ENCODE data around the gene FOXN3. TPM values are rescaled to one million over a fixed set of nuclear protein-coding genes. Genes with fewer than 3 reads are reported as not detected.

FOXN3 gene
- polyA plus RNA-seq, 1 donor (not counting 4 experiments of a cell fraction or from before 2014, with no cell fraction given): 10.2 TPM

DNA sequence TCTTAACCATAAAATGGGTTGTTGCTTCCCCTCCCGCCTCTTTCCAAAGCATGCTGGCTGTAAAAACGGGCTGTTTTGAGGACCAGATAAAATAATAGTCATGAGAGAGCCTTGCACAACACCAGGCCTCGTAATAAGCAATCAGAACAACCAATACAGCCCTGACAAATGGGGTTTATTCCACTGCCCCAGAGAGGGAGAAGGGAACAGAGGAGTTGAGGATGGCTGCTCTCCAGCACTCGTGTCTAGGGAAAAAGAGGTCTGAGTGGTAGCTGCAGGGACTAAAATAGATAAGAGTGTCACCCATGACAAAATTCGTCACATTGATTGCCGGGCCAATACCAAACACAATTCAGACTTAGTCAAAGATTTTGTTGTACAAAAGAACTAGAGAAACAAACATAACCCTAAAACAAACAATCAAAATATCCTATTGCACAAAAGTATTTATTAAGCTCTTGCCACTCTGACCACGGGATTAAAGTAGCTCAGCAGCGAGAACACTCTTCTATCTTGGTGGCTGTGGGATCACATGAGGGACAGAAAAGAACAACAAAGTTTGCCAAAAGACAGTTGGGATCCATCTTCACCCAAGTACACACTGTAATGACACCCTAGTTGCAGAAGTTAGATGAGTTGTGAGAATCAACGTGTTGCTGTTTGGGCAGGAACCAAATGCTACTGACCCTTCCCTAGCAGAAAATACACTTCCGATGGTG is 188.0 kb downstream of the FOXN3 start:
- no peaks in the 10 kb centered on the region for H3K9me3 ChIP-seq (ENCODE audit: control insufficient read depth, low read depth, low read length)
- H3K9ac ChIP-seq (ENCODE audit: control insufficient read depth, extremely low read depth, insufficient read depth, low read length): no peak overlapping the region
- no peaks in the 10 kb centered on the region for H3K79me2 ChIP-seq (ENCODE audit: control insufficient read depth, insufficient read depth, low read length)
- H3K36me3 ChIP-seq (ENCODE audit: control insufficient read depth in 2 of 2, extremely low read depth in 1 of 2, insufficient read depth in 2 of 2, low read length in 2 of 2): no peaks in the 10 kb centered on the region
- no peaks in the 10 kb centered on the region for H3K4me1 ChIP-seq (ENCODE audit: control insufficient read depth, extremely low read depth, insufficient read depth, low read length)
- no peaks in the 10 kb centered on the region for H3K27me3 ChIP-seq (ENCODE audit: control insufficient read depth, extremely low read depth, insufficient read depth, low read length)
- no peaks in the 10 kb centered on the region for H3K9me1 ChIP-seq (ENCODE audit: control insufficient read depth, extremely low read depth, insufficient read depth, low read length)
- no peak for FAIRE-seq
- no peak overlapping the region for H2AFZ ChIP-seq (ENCODE audit: control insufficient read depth, low read length)
- H4K20me1 ChIP-seq (ENCODE audit: control insufficient read depth, extremely low read depth, insufficient read depth, low read length): no peaks in the 10 kb centered on the region
- no peak overlapping the region for H3K4me2 ChIP-seq (ENCODE audit: control insufficient read depth, extremely low read depth, insufficient read depth, low read depth, low read length)
- DNase-seq (ENCODE audit: low read depth, low spot score): no peak
- H3K4me3 ChIP-seq (ENCODE audit: control insufficient read depth in 2 of 3, extremely low read depth in 1 of 3, insufficient read depth in 2 of 3, low read depth in 1 of 3, low read length in 3 of 3): no peak overlapping the region
- no peak for TF ChIP-seq EZH2 (IDR thresholded peaks at IDR 0.05; ENCODE audit: low read length)
- TF ChIP-seq, protein P1, sequence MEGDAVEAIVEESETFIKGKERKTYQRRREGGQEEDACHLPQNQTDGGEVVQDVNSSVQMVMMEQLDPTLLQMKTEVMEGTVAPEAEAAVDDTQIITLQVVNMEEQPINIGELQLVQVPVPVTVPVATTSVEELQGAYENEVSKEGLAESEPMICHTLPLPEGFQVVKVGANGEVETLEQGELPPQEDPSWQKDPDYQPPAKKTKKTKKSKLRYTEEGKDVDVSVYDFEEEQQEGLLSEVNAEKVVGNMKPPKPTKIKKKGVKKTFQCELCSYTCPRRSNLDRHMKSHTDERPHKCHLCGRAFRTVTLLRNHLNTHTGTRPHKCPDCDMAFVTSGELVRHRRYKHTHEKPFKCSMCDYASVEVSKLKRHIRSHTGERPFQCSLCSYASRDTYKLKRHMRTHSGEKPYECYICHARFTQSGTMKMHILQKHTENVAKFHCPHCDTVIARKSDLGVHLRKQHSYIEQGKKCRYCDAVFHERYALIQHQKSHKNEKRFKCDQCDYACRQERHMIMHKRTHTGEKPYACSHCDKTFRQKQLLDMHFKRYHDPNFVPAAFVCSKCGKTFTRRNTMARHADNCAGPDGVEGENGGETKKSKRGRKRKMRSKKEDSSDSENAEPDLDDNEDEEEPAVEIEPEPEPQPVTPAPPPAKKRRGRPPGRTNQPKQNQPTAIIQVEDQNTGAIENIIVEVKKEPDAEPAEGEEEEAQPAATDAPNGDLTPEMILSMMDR (optimal IDR thresholded peaks at IDR 0.05 in 1 of 3, IDR thresholded peaks at IDR 0.05 in 1 of 3, conservative IDR thresholded peaks at IDR 0.05 in 1 of 3; ENCODE audit: extremely low read depth in 1 of 3, insufficient read depth in 2 of 3, low read length in 3 of 3): no peak
- no peak overlapping the region for H3K27ac ChIP-seq (ENCODE audit: control insufficient read depth, insufficient read depth, low read length)
- dilution Hi-C loops (cut with MboI; ENCODE audit: extremely low pct_ligation_motif_present, low sequenced_read_pairs): no loop called here

DNA sequence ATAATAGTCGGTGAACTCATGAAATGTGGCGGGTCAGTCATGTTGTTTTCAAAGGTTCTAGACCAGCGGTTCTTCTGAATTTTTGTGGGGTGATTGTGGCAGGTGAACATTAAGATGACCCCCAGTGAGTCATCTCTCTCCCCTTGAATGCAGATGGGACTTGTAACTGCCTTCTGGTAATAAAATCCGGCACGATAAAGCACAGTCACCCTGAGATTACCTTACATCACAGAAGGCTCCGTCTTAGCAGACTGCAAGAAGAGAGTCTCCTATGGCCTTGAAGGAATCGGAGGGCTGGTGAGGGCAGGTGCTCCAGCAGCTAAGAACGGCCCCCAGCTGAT is 189.6 kb downstream of the FOXN3 start:
- Histone ChIP-seq H3K27ac (ENCODE audit: control insufficient read depth, insufficient read depth, low read length) (no peak overlapping the region), H3K9ac (ENCODE audit: control insufficient read depth, extremely low read depth, insufficient read depth, low read length) (no peak overlapping the region), H3K4me3 (ENCODE audit: control insufficient read depth in 2 of 3, extremely low read depth in 1 of 3, insufficient read depth in 2 of 3, low read depth in 1 of 3, low read length in 3 of 3) (no peak overlapping the region), H4K20me1 (ENCODE audit: control insufficient read depth, extremely low read depth, insufficient read depth, low read length) (no peaks in the 10 kb centered on the region), H3K9me1 (ENCODE audit: control insufficient read depth, extremely low read depth, insufficient read depth, low read length) (no peaks in the 10 kb centered on the region), H3K36me3 (ENCODE audit: control insufficient read depth in 2 of 2, extremely low read depth in 1 of 2, insufficient read depth in 2 of 2, low read length in 2 of 2) (no peaks in the 10 kb centered on the region), H2AFZ (ENCODE audit: control insufficient read depth, low read length) (no peak overlapping the region), H3K27me3 (ENCODE audit: control insufficient read depth, extremely low read depth, insufficient read depth, low read length) (no peaks in the 10 kb centered on the region), H3K4me1 (ENCODE audit: control insufficient read depth, extremely low read depth, insufficient read depth, low read length) (no peaks in the 10 kb centered on the region), H3K4me2 (ENCODE audit: control insufficient read depth, extremely low read depth, insufficient read depth, low read depth, low read length) (no peak overlapping the region), H3K9me3 (ENCODE audit: control insufficient read depth, low read depth, low read length) (no peaks in the 10 kb centered on the region), H3K79me2 (ENCODE audit: control insufficient read depth, insufficient read depth, low read length) (no peaks in the 10 kb centered on the region)
- dilution Hi-C loops (cut with MboI; ENCODE audit: extremely low pct_ligation_motif_present, low sequenced_read_pairs): no loop called here
- DNase-seq (ENCODE audit: low read depth, low spot score): no peak
- TF ChIP-seq, protein P1 (optimal IDR thresholded peaks at IDR 0.05 in 1 of 3, IDR thresholded peaks at IDR 0.05 in 1 of 3, conservative IDR thresholded peaks at IDR 0.05 in 1 of 3; ENCODE audit: extremely low read depth in 1 of 3, insufficient read depth in 2 of 3, low read length in 3 of 3): no peak
- no peak for TF ChIP-seq EZH2 (IDR thresholded peaks at IDR 0.05; ENCODE audit: low read length)
- no peak for FAIRE-seq
